Measurements from ENCODE around the gene SPPL2B.
"Not testable (repeated sequence)": the region's sequence is repeated elsewhere in the genome, so short reads cannot be mapped to it uniquely, and the experiment has no call there.

SPPL2B gene

GRCh38 chr19:2328401-2329148 lies at the start of gene SPPL2B, which contains the start of gene LSM7:
Gene SPPL2B, plus strand, starts transcription at chr19:2328684. Its CDS starts 26 bp downstream, at chr19:2328710.
Gene LSM7, minus strand, starts transcription at chr19:2328586. Its CDS starts 20 bp downstream, at chr19:2328566.
- DNase-seq: peak; percentile 81

GRCh38 chr19:2280633-2281264 lies 47.7 kb upstream of the SPPL2B start:
- DNase-seq: no peak

DNA sequence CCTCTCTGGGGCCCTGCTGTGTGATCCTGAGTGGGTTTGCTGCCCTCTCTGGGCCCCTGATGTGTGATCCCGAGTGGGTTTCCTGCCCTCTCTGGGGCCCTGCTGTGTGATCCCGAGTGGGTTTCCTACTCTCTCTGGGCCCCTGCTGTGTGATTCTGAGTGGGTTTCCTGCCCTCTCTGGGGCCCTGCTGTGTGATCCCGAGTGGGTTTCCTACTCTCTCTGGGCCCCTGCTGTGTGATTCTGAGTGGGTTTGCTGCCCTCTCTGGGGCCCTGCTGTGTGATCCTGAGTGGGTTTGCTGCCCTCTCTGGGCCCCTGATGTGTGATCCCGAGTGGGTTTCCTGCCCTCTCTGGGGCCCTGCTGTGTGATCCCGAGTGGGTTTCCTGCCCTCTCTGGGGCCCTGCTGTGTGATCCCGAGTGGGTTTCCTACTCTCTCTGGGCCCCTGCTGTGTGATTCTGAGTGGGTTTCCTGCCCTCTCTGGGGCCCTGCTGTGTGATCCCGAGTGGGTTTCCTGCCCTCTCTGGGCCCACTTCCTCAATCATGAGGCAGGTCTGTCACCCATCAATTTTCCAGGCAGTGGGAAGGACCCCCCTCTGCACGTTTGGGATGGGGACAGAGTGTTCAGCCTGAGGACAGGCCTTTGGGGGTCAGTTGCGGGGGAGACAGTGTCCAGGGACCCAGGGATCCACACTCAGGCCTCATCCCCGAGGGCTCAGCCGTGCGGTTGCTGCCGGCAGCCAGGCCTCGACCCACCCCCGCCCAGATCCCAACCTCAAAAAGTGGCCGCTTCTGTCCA lies 47.0 kb upstream of the SPPL2B start:
- DNase-seq: not testable (repeated sequence)

DNA sequence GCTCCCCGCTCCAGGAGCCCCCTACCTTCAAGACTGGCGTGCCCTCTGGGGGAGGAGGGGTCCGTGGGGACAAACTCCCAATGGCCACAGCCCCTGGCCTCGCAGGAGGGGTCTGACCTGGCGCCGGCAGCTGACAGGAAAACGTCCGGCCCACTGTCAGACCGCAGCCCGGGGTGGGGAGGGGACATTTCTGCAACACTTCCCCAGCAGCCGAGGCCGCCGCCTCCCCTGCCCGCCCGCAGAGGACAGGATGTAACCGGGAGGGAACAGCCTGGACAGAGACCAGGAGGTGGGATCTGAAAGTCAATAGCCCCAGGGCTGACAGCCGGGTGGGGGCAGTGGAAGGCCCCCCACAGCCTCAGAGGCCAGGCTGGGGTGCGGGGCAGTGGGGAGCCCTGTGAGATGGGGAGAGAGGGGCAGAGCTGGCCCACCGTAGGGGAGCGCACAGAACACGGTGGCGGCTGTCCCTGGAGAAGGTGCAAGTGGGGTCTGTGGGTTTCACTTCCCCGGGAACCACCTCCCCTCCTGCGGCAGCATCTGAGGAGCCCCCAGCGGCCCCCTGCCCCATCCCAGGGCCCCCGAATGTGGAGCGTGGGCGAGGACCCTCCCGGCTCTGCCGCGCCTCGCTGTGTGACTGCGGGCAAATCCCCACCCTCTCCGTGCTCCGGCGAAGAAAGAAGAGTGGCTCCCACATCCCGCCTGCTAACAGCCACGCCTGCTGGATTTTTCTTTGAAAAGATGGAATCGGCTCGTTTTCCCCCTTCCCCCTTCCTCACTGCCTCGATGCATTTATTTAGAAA lies 46.2 kb upstream of the SPPL2B start, which contains the start of gene PEAK3:
Gene PEAK3, minus strand, starts transcription at position 114 of the 800 bp plus-strand sequence. CDS start 1,244 bp downstream, outside the sequence.
- peak; percentile 12 for DNase-seq

GRCh38 chr19:2282862-2283237 lies 45.6 kb upstream of the SPPL2B start:
- DNase-seq: no peak

- DNase-seq: no peak
Observed at GRCh38 chr19:2283835-2284507, 44.5 kb upstream of the SPPL2B start.

DNA sequence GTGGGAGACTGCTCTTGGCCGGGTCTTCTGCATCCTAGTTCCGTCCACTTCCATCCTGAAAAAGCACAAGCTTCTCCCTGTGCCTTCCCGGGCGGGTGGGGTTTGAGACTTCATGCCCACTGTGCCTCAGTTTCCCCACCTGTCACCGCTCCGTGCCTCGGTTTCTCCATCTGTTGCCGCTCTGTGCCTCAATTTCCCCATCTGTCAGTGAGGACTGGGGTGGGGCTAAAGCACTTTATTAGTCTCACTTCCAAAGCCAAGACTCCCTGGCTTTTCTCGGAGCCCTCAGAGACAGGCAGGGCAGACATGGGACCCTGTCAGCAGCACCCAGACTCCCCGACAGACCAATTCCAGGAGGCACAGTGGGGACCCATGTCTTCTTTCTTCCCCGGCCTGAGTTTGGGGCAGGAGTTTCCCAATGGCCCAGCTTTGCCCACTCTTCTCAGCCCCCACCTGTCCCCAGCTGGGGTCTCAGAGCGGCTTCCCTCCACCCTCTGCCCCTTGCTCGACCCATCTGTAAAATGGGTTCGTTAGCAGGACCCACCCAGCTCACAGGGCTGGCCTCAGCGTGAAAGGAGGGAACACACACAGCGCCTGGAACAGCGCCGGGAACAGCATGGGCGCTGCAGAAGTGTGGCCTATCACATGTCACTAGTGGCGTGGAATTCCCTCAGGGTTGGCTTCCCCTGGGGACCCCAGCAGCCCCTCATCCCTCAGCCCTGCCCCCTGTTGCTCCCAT lies 41.9 kb upstream of the SPPL2B start:
- DNase-seq: no peak

GRCh38 chr19:2287585-2288337 lies 40.7 kb upstream of the SPPL2B start:
- DNase-seq: no peak

DNA sequence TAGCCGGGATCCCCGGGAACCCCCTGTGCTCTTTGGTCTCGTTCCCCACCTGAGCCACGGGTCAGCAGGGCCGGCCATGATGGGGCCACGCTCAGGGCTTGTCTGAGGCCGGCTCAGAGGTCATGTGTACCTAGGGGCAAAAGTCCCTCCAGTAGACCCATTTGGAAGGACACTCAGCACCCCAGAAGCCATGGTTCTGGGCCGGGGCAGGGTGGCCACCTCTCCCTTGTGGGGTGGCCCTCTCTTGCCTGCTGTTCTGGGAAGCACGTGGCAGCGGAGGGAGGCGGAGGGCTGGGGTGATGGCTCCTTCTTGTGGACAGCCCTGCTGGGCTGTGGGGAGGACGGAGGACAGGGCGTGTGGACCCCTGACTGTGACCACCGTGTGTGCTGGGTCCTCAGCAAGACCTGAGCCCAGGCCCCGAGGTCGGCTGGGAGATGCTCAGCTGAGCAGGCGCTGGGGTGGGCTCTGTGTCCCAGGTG lies 40.1 kb upstream of the SPPL2B start:
- no peak for DNase-seq

- DNase-seq: no peak
Observed at GRCh38 chr19:2288818-2289713, 39.4 kb upstream of the SPPL2B start.

GRCh38 chr19:2289714-2290435 lies 38.6 kb upstream of the SPPL2B start:
- peak; percentile 52 for DNase-seq

- DNase-seq: peak; percentile 76
Observed at GRCh38 chr19:2290441-2291184, 37.9 kb upstream of the SPPL2B start.

DNA sequence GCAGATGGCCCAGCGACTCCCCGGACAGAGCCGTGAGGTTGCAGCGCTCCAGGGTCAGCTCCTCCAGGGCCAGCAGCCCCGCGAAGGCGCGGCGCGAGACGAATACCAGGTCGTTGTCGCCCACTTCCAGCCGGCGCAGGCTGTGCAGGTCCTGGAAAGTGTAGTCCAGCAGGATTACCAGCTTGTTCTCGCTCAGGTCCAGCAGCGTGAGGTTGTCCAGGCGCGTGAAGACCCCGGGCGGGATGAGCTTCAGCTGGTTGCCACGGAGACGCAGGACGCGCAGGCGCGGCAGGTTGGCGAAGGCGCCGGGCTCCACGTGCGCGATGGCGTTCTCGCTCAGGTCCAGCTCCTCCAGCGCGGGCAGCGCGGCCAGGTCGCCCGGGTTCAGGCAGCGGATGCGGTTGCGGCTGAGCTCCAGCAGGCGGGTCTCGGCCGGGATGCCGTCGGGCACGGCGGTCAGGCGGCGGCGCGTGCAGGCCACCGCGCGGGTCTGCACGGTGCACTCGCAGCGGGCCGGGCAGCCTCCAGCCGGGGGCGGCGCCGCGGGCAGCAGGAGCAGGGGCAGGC lies 37.2 kb upstream of the SPPL2B start:
- DNase-seq: peak; percentile 75

DNA sequence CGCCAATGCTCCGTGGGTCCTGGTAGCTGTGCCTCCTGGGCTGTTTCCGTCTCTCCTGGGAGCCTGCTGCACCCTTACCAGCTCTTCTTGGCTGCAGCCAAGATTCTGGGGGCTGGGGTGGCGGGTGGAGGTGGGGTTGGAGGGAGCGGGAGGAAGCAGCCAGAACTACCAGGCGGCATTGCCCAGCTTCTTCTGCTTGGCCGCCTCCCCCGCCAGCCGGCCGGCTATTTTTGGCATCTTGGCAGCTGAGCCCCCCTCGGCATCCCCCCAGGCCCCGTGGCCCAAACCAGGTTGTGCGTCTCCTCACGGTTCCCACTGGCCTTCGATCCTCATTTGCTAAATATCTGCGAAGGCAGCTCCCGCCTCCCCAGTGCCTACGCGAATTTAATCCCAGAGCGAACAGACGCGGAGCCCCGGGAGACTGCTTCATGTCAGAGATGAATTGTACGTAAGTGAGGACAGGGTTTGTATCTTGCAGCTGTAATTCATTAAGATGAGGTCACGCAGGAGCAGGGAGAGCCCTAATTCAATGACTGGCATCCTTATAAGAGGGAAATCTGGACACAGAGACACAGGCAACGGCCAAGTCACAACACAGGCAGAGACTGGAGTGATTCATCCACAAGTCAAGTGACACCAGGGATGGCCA lies 33.7 kb upstream of the SPPL2B start:
- no peak for DNase-seq

GRCh38 chr19:2296141-2296540 lies 32.3 kb upstream of the SPPL2B start:
- DNase-seq: no peak

DNA sequence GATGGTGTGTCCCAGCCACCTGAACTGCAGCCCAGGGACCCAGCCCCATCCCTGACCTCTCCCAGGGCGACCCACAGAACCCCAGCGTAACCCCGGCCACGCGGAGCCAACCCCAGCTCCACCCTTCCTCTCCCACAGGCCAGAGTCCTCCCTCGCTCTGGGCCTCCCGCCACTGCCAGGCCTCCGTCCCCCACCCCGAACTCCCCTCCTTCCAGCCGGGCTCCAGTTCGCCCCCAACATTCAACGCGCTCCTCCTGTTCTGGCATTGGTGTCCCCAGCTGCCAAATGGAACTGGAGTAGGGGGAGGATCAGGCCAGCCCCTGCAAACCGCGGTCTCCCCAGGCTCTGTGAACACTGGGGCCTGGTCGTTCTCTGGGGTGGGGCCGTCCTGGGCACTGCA lies 28.0 kb upstream of the SPPL2B start:
- DNase-seq: no peak
